ENCODE measurements around the gene TEKT3.

TEKT3 gene

DNA sequence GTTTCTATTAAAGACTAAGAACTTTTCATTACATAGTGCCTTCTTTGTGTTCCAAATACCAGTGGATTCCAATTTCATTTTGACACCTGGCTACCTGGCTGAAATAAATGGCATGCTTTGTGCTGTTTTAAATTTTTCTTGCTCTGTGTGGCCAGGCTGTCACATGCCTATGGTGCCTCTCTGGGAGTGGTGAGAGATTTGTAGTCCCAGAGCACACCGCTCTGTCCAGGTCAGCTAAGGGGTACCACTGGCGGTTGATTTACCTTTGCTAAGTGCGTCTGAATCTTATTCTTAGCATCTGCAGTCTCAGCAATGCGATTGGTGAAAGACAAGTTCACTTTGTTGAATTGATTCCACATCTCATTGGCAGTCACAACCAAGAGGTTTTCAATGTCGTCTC, 29.4 kb downstream of the TEKT3 start:
- H3K9me3 ChIP-seq (replicated peaks; ENCODE audit: low read length), result no peaks in the 10 kb centered on the region
- no peak overlapping the region for H3K9ac ChIP-seq (ENCODE audit: low read depth, low read length)
- no peaks in the 10 kb centered on the region for H3K36me3 ChIP-seq (ENCODE audit: insufficient read depth, low read length)
- H3K27me3 ChIP-seq (ENCODE audit: control insufficient read depth, insufficient read depth, low read length), result peaks cover 65% of the 10 kb centered on the region
- no peak overlapping the region for H3K4me2 ChIP-seq (ENCODE audit: low read length)
- peaks cover 2% of the 10 kb centered on the region for H3K4me1 ChIP-seq (ENCODE audit: control insufficient read depth, insufficient read depth, low read length)
- no peak overlapping the region for H3K4me3 ChIP-seq (ENCODE audit: low read length)

DNA sequence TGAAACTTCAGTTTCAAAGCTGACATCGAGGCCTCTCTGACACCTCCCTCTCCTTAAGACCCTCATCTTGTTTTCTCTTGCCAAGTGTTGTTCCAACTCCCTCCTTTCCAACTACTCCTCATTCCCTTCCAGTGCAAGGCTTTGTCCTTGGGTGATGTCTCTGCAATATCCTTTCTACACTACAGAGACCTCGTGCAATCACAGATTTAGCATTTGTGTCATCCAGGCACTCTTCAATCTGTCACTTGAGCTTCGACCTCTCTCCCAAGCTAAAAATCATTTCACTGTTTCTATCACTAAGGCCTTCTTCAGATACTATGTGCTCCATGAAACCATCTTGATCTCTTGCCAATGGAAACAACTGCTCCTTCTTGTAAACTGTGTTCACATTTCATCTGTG, 31.6 kb downstream of the TEKT3 start:
- no peak overlapping the region for H3K9ac ChIP-seq (ENCODE audit: low read depth, low read length)
- no peaks in the 10 kb centered on the region for H3K36me3 ChIP-seq (ENCODE audit: insufficient read depth, low read length)
- H3K9me3 ChIP-seq (replicated peaks; ENCODE audit: low read length), result no peaks in the 10 kb centered on the region
- H3K4me1 ChIP-seq (ENCODE audit: control insufficient read depth, insufficient read depth, low read length), result peaks cover 17% of the 10 kb centered on the region
- no peak overlapping the region for H3K4me2 ChIP-seq (ENCODE audit: low read length)
- no peak overlapping the region for H3K4me3 ChIP-seq (ENCODE audit: low read length)
- peaks cover 46% of the 10 kb centered on the region for H3K27me3 ChIP-seq (ENCODE audit: control insufficient read depth, insufficient read depth, low read length)

DNA sequence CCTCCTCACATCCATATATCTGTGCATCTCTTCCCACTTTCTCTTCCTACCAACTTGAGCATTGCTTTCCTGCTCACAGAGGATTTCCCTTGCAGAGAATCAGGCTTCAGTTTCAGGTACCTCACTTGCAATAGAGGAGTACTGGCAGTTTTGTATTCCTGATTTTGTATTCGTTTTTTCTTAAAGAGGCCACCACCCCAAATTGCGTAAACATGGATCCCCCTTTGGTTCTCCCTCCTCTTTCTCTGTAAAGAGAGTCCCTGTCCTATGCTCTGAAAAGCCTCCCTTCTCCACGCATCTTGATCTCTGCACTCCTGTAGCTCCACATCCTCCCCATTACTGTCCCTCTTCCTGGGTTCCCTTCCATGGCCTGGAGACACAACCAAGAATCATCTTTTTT, 32.2 kb downstream of the TEKT3 start:
- Histone ChIP-seq H3K9me3 (replicated peaks; ENCODE audit: low read length) (no peaks in the 10 kb centered on the region), H3K9ac (ENCODE audit: low read depth, low read length) (no peak overlapping the region), H3K27me3 (ENCODE audit: control insufficient read depth, insufficient read depth, low read length) (peaks cover 40% of the 10 kb centered on the region), H3K4me2 (ENCODE audit: low read length) (no peak overlapping the region), H3K4me1 (ENCODE audit: control insufficient read depth, insufficient read depth, low read length) (peaks cover 17% of the 10 kb centered on the region), H3K36me3 (ENCODE audit: insufficient read depth, low read length) (no peaks in the 10 kb centered on the region), H3K4me3 (ENCODE audit: low read length) (no peak overlapping the region)

- Histone ChIP-seq H3K36me3 (ENCODE audit: insufficient read depth, low read length) (no peaks in the 10 kb centered on the region), H3K4me1 (ENCODE audit: control insufficient read depth, insufficient read depth, low read length) (peaks cover 17% of the 10 kb centered on the region), H3K9ac (ENCODE audit: low read depth, low read length) (no peak overlapping the region), H3K4me2 (ENCODE audit: low read length) (no peak overlapping the region), H3K4me3 (ENCODE audit: low read length) (no peak overlapping the region), H3K9me3 (replicated peaks; ENCODE audit: low read length) (no peaks in the 10 kb centered on the region), H3K27me3 (ENCODE audit: control insufficient read depth, insufficient read depth, low read length) (peaks cover 35% of the 10 kb centered on the region)
These were observed 32.6 kb downstream of the TEKT3 start for GRCh38 chr17:15308758-15309157.

DNA sequence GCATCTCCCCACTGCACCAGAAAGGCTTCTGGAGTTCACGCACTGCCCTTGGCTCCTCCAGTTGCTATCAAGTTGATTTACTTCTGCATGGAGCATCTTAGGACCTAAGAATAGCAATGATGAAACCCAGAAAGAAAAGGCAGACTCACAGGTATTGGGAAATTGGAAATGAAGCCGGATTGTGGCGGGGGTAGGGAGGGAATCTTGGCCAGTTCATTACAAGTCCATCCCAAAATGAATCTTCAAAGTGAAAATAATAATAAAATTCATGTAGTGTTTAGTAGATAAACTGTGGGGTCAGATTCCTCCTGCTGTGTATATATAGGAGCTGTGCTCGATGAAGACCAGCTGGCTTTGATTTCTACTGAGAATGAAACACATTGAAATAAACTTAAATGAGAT, 33.7 kb downstream of the TEKT3 start:
- Histone ChIP-seq H3K9ac (ENCODE audit: low read depth, low read length) (no peak overlapping the region), H3K4me1 (ENCODE audit: control insufficient read depth, insufficient read depth, low read length) (peaks cover 17% of the 10 kb centered on the region), H3K27me3 (ENCODE audit: control insufficient read depth, insufficient read depth, low read length) (peaks cover 31% of the 10 kb centered on the region), H3K4me3 (ENCODE audit: low read length) (no peak overlapping the region), H3K9me3 (replicated peaks; ENCODE audit: low read length) (no peaks in the 10 kb centered on the region), H3K36me3 (ENCODE audit: insufficient read depth, low read length) (no peaks in the 10 kb centered on the region), H3K4me2 (ENCODE audit: low read length) (no peak overlapping the region)

DNA sequence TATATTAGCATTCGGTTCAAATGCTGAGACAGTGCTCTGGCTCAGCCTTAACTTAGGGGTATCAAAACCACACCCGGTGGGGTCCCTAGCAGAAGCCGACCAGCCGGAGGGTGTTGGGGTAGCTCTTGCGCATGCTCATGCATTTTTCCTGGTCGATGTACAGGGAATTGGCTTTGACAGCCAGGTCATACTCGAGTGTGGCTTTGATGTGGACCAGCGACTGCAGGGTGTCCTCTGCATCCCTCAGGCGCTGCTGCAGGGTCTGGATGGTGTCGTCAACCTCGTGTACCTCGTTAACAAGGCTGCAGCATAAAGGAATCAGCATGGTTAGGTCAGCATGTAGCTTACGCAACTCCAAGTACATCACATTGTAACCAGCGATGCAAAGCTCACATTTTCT, 37.5 kb downstream of the TEKT3 start:
- peaks cover 17% of the 10 kb centered on the region for H3K4me1 ChIP-seq (ENCODE audit: control insufficient read depth, insufficient read depth, low read length)
- H3K4me3 ChIP-seq (ENCODE audit: low read length), result no peak overlapping the region
- H3K9me3 ChIP-seq (replicated peaks; ENCODE audit: low read length), result no peaks in the 10 kb centered on the region
- H3K4me2 ChIP-seq (ENCODE audit: low read length), result no peak overlapping the region
- no peaks in the 10 kb centered on the region for H3K36me3 ChIP-seq (ENCODE audit: insufficient read depth, low read length)
- no peak overlapping the region for H3K9ac ChIP-seq (ENCODE audit: low read depth, low read length)
- peaks cover 11% of the 10 kb centered on the region for H3K27me3 ChIP-seq (ENCODE audit: control insufficient read depth, insufficient read depth, low read length)

- H3K36me3 ChIP-seq (ENCODE audit: insufficient read depth, low read length), result no peaks in the 10 kb centered on the region
- H3K4me2 ChIP-seq (ENCODE audit: low read length), result no peak overlapping the region
- peaks cover 22% of the 10 kb centered on the region for H3K4me1 ChIP-seq (ENCODE audit: control insufficient read depth, insufficient read depth, low read length)
- H3K27me3 ChIP-seq (ENCODE audit: control insufficient read depth, insufficient read depth, low read length), result peaks cover 11% of the 10 kb centered on the region
- no peaks in the 10 kb centered on the region for H3K9me3 ChIP-seq (replicated peaks; ENCODE audit: low read length)
- H3K4me3 ChIP-seq (ENCODE audit: low read length), result no peak overlapping the region
- no peak overlapping the region for H3K9ac ChIP-seq (ENCODE audit: low read depth, low read length)
These were observed 38.1 kb downstream of the TEKT3 start for GRCh38 chr17:15303268-15303667.

DNA sequence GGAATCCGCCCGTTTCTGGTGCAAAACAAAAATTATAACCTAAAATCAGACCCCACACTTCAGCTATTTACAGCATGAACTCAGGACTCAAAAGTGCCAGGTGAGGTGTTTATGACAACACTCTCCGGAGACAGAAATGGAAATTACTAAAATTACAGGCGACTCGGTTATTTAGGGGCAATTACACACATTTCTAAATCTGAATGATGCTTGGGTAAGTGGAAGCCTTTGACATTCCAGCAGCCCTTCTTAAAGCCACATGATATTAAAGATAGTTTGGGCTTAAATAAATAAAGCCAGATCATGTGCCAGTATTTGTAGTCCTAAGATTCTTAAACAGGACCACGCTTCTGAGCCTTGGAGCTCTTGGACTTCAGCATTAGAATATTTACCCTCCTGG, 39.6 kb downstream of the TEKT3 start:
- Histone ChIP-seq H3K9ac (ENCODE audit: low read depth, low read length) (no peak overlapping the region), H3K4me3 (ENCODE audit: low read length) (no peak overlapping the region), H3K4me2 (ENCODE audit: low read length) (no peak overlapping the region), H3K36me3 (ENCODE audit: insufficient read depth, low read length) (no peaks in the 10 kb centered on the region), H3K9me3 (replicated peaks; ENCODE audit: low read length) (no peaks in the 10 kb centered on the region), H3K27me3 (ENCODE audit: control insufficient read depth, insufficient read depth, low read length) (peaks cover 11% of the 10 kb centered on the region), H3K4me1 (ENCODE audit: control insufficient read depth, insufficient read depth, low read length) (peaks cover 23% of the 10 kb centered on the region)

GRCh38 chr17:15298176-15298575, 43.2 kb downstream of the TEKT3 start:
- Histone ChIP-seq H3K36me3 (ENCODE audit: insufficient read depth, low read length) (no peaks in the 10 kb centered on the region), H3K9ac (ENCODE audit: low read depth, low read length) (no peak overlapping the region), H3K4me1 (ENCODE audit: control insufficient read depth, insufficient read depth, low read length) (peaks cover 10% of the 10 kb centered on the region), H3K4me2 (ENCODE audit: low read length) (no peak overlapping the region), H3K27me3 (ENCODE audit: control insufficient read depth, insufficient read depth, low read length) (peaks cover 13% of the 10 kb centered on the region), H3K4me3 (ENCODE audit: low read length) (no peak overlapping the region), H3K9me3 (replicated peaks; ENCODE audit: low read length) (no peaks in the 10 kb centered on the region)

- Histone ChIP-seq H3K27me3 (ENCODE audit: control insufficient read depth, insufficient read depth, low read length) (peaks cover 13% of the 10 kb centered on the region), H3K4me1 (ENCODE audit: control insufficient read depth, insufficient read depth, low read length) (peaks cover 16% of the 10 kb centered on the region), H3K4me2 (ENCODE audit: low read length) (no peak overlapping the region), H3K36me3 (ENCODE audit: insufficient read depth, low read length) (no peaks in the 10 kb centered on the region), H3K4me3 (ENCODE audit: low read length) (no peak overlapping the region), H3K9ac (ENCODE audit: low read depth, low read length) (no peak overlapping the region), H3K9me3 (replicated peaks; ENCODE audit: low read length) (no peaks in the 10 kb centered on the region)
These were observed 47.8 kb downstream of the TEKT3 start for GRCh38 chr17:15293558-15293957.

GRCh38 chr17:15291674-15292361, 49.6 kb downstream of the TEKT3 start:
- Histone ChIP-seq H3K4me2 (ENCODE audit: low read length) (no peak overlapping the region), H3K36me3 (ENCODE audit: insufficient read depth, low read length) (no peaks in the 10 kb centered on the region), H3K4me1 (ENCODE audit: control insufficient read depth, insufficient read depth, low read length) (peaks cover 8% of the 10 kb centered on the region), H3K4me3 (ENCODE audit: low read length) (no peak overlapping the region), H3K9ac (ENCODE audit: low read depth, low read length) (no peak overlapping the region), H3K9me3 (replicated peaks; ENCODE audit: low read length) (no peaks in the 10 kb centered on the region), H3K27me3 (ENCODE audit: control insufficient read depth, insufficient read depth, low read length) (peaks cover 13% of the 10 kb centered on the region)

GRCh38 chr17:15290605-15291004, 50.8 kb downstream of the TEKT3 start:
- H3K4me2 ChIP-seq (ENCODE audit: low read length), result no peak overlapping the region
- H3K9ac ChIP-seq (ENCODE audit: low read depth, low read length), result no peak overlapping the region
- H3K27me3 ChIP-seq (ENCODE audit: control insufficient read depth, insufficient read depth, low read length), result peaks cover 13% of the 10 kb centered on the region
- no peak overlapping the region for H3K4me3 ChIP-seq (ENCODE audit: low read length)
- H3K9me3 ChIP-seq (replicated peaks; ENCODE audit: low read length), result no peaks in the 10 kb centered on the region
- no peaks in the 10 kb centered on the region for H3K36me3 ChIP-seq (ENCODE audit: insufficient read depth, low read length)
- peaks cover 8% of the 10 kb centered on the region for H3K4me1 ChIP-seq (ENCODE audit: control insufficient read depth, insufficient read depth, low read length)
